Epithelial cell of esophagus (primary cell): ENCODE results near the gene HNRNPM.
"Not testable (repeated sequence)": the region's sequence is repeated elsewhere in the genome, so short reads cannot be mapped to it uniquely, and the experiment has no call there.

ENCODE experiments used
- DNase-seq: peaks from one replicate; pipeline ENCODE4 v3.0.0; 2010; ENCODE audit warnings: low read depth
- H3K4me3 ChIP-seq: 2 replicates; pipeline ENCODE4 v1.5.1; 2011; ENCODE audit warnings: mild to moderate bottlenecking, low read length, control low read depth
- CTCF ChIP-seq: IDR thresholded peaks from 2 replicates; pipeline ENCODE4 v1.5.1; 2011; ENCODE audit warnings: low read depth, mild to moderate bottlenecking, low read length, control low read depth, inconsistent platforms; ENCODE audit not compliant: insufficient read depth; ENCODE audit errors: missing control alignments

The HNRNPM gene

GRCh38 chr19:8429044-8429443 lies 15.7 kb upstream of the HNRNPM start:
- TF ChIP-seq CTCF, result no peak
- DNase-seq, result no peak
- H3K4me3 ChIP-seq, result no peak overlapping the region

- H3K4me3 ChIP-seq, result no peak overlapping the region
- no peak for DNase-seq
- no peak for TF ChIP-seq CTCF
Measured at GRCh38 chr19:8429826-8430225, 14.9 kb upstream of the HNRNPM start.

- no peak for TF ChIP-seq CTCF
- DNase-seq, result no peak
- H3K4me3 ChIP-seq, result no peak overlapping the region
Measured at GRCh38 chr19:8430650-8431049, 14.1 kb upstream of the HNRNPM start.

GRCh38 chr19:8438236-8438635 lies 6.5 kb upstream of the HNRNPM start:
- no peak overlapping the region for H3K4me3 ChIP-seq
- DNase-seq, result no peak
- no peak for TF ChIP-seq CTCF

GRCh38 chr19:8441725-8442544 lies 2.8 kb upstream of the HNRNPM start:
- no peak for TF ChIP-seq CTCF
- H3K4me3 ChIP-seq, result no peak overlapping the region
- DNase-seq, result peak; percentile 64

- peak overlapping the region; percentile 61 for H3K4me3 ChIP-seq
- DNase-seq, result not testable (repeated sequence)
Measured at GRCh38 chr19:8444140-8444676, 567 bp upstream of the HNRNPM start.

GRCh38 chr19:8445488-8446001 lies 770 bp downstream of the HNRNPM start:
- peak overlapping the region; percentile 88 for H3K4me3 ChIP-seq
- peak; percentile 56 for DNase-seq
- TF ChIP-seq CTCF, result no peak
